Measurements from ENCODE around the gene SPATA3. TPM values are rescaled to one million over a fixed set of nuclear protein-coding genes. Genes with fewer than 3 reads are reported as not detected.

Gene SPATA3
- total RNA-seq, 6 experiments from 2014 or later = not detected

DNA sequence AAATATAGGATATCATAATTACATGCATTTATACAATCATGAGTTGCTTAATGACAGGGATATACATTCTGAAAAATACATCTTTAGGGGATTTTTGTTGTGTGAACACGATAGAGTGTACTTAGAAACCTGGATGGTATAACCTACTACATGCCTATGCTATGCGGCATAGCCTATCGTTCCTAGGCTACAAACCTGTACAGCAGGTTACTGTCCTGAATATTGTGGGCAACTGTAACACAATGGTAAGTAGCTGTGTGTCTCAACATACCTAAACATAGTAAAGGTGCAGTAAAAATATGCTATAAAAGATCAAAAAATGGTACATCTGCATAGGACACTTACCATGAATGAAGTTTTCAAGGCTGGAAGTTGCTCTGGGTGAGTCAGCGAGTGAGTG, 47.9 kb downstream of the SPATA3 start:
- Mint-ChIP-seq H3K27ac (no peak overlapping the region), H3K36me3 (ENCODE audit: low read depth) (no peaks in the 10 kb centered on the region), H3K4me1 (ENCODE audit: low read depth) (no peaks in the 10 kb centered on the region), H3K9me3 (no peaks in the 10 kb centered on the region), H3K27me3 (ENCODE audit: insufficient read depth) (peaks cover 45% of the 10 kb centered on the region), H3K4me3 (no peak overlapping the region)
- TF ChIP-seq, protein P1, sequence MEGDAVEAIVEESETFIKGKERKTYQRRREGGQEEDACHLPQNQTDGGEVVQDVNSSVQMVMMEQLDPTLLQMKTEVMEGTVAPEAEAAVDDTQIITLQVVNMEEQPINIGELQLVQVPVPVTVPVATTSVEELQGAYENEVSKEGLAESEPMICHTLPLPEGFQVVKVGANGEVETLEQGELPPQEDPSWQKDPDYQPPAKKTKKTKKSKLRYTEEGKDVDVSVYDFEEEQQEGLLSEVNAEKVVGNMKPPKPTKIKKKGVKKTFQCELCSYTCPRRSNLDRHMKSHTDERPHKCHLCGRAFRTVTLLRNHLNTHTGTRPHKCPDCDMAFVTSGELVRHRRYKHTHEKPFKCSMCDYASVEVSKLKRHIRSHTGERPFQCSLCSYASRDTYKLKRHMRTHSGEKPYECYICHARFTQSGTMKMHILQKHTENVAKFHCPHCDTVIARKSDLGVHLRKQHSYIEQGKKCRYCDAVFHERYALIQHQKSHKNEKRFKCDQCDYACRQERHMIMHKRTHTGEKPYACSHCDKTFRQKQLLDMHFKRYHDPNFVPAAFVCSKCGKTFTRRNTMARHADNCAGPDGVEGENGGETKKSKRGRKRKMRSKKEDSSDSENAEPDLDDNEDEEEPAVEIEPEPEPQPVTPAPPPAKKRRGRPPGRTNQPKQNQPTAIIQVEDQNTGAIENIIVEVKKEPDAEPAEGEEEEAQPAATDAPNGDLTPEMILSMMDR (IDR thresholded peaks at IDR 0.05) = no peak
- no peak for DNase-seq

DNA sequence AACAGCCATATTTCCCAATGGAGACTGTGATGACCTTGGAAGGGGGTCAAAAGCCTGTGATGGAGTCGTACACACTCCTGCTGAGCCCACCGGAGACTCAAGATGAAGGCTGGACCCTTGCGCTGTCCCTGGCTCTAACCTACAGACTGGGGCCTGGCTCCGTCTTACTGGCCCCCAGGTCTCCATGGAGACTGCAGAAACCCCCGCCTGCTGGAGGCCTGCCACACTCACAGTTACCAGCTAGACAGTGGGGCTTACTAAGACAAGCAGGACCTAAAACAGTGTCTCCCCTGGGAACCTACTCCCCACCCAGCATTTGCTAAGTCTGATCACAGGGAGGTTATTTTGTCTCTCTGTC, 51.0 kb downstream of the SPATA3 start:
- TF ChIP-seq, protein P1 (IDR thresholded peaks at IDR 0.05) = no peak
- no peak for DNase-seq
- no peaks in the 10 kb centered on the region for H3K4me1 Mint-ChIP-seq (ENCODE audit: low read depth)

DNA sequence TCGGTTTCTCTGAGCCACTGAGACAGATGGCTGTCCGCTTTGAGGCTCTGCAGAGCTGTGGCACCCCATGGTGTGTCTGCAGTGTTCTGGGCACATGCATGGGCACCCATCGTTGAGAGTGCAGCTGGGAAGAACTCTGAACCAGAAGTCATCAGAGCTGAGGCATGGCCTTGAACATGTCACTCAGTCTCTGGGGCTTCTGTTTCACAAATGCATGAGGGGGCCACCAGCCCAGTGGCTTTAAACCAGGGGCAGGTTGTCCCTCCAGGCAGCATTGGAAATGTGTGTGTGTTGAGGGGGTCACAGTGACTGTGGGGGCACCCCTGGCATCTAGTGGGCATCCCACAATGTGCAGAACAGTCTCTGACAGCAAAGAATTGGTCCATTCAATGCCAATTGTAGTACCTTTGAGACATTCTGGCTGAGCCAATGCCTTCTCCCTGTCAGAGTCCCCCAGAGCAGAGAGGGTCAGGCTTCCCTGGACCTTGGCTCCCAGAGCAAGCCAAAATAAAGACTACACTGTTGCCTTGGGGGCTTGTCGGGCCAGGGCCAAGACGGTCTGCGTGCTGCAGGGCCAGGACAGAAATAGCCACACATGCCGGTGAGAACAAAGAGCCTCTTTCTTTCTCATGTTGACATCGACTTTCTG, 51.5 kb downstream of the SPATA3 start:
- Mint-ChIP-seq H3K27ac (no peak overlapping the region), H3K9me3 (no peaks in the 10 kb centered on the region), H3K36me3 (ENCODE audit: low read depth) (no peaks in the 10 kb centered on the region), H3K4me1 (ENCODE audit: low read depth) (peaks cover 2% of the 10 kb centered on the region; the same call in 1 of the 2 replicates), H3K27me3 (ENCODE audit: insufficient read depth) (peaks cover 33% of the 10 kb centered on the region), H3K4me3 (no peak overlapping the region)
- no peak for DNase-seq
- TF ChIP-seq, protein P1 (IDR thresholded peaks at IDR 0.05) = no peak

More for the DNA sequence above, 51.0 kb downstream of the SPATA3 start:
- no peaks in the 10 kb centered on the region for H3K36me3 Mint-ChIP-seq (ENCODE audit: low read depth)
- H3K9me3 Mint-ChIP-seq = no peaks in the 10 kb centered on the region
- no peak overlapping the region for H3K27ac Mint-ChIP-seq
- peaks cover 34% of the 10 kb centered on the region for H3K27me3 Mint-ChIP-seq (ENCODE audit: insufficient read depth)
- H3K4me3 Mint-ChIP-seq = no peak overlapping the region

DNA sequence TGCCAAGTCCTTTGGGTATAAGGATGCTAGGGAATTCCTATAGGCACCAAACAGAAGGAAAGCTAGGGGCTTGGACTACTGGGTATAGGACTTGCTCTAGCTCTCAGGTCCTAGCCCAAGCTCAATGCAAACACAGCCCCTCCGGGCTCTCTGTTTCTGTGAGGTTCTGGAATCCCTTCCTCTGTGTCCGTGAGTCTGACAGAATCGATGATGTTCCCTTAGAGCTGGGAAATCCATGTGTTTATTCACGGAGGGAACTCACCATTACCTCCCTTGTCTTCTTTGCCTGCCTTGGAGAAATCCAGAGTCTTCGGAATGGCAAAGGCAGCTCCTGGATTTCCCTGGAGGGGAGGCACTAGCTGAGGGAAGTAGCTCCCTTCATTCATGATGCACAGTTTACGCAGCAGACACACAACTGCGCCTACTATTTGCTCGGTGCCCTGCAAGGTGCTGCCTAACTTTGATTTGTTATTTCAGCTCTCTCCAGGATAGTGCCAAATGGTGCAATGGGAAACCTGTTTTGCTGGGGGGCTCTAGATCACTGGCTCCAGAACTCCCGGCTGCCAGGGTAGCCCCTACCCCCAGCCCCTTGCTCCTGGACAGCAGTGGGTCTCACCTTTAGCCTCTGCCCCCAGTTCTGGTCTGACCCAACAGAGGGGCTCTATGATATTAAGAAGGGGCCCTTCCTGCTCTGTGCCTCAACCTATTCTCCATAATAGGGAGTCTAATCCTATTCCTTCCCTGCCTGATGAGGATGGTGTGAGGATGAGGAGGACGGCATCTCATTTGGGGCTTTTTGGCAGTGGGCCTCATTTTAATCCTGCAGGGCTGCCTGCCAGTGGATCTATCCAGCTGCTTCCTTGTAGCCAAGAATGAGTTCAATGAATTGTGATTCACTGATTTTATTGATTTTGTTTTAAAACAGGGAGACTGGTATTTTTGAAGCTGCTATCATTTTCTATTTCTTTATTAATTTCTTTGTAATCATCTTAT, 52.3 kb downstream of the SPATA3 start:
- Mint-ChIP-seq H3K9me3 (no peaks in the 10 kb centered on the region), H3K36me3 (ENCODE audit: low read depth) (no peaks in the 10 kb centered on the region), H3K4me3 (no peak overlapping the region)

DNA sequence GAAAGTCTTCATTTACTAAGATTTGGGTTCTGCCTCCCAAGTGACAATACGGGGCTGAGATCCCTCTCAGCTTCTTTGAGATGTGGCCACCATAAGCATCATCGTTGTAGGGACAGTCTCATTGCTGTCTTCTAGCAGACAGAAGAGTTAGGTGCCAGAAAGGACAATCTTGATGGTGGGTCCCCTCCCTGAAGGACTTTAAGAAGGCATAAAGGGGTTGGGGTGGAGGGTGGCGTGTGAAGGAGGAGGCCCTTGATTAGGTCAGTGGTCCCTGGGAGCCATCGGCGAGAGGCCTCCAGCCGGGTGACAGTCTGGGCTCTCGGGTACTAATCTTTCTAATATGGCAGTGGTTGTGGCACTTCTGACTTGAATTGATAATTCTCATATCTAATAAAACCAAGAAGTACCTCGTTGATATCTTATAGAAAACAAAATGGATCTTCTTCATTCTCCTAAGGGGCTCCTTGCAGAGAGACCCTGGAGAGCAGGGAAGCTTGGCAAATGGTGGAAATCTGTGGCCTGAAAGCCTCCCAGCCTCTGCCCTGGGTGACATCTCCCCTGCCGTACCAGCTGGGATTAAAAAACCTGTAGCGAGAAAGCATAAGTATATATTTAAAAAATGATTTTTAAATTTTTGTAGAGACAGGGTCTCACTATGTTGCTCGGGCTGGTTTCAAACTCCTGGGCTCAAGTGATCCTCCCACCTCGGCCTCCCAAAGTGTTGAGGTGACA, 53.5 kb downstream of the SPATA3 start:
- H3K4me1 Mint-ChIP-seq (ENCODE audit: low read depth) = peaks cover 13% of the 10 kb centered on the region; the same call in 1 of the 2 replicates
- no peaks in the 10 kb centered on the region for H3K9me3 Mint-ChIP-seq
- no peak for DNase-seq
- no peak overlapping the region for H3K27ac Mint-ChIP-seq
- H3K36me3 Mint-ChIP-seq (ENCODE audit: low read depth) = no peaks in the 10 kb centered on the region
- H3K4me3 Mint-ChIP-seq = no peak overlapping the region
- TF ChIP-seq, protein P1 (IDR thresholded peaks at IDR 0.05) = no peak
- H3K27me3 Mint-ChIP-seq (ENCODE audit: insufficient read depth) = peaks cover 33% of the 10 kb centered on the region

More for the DNA sequence above, 52.3 kb downstream of the SPATA3 start:
- peaks cover 33% of the 10 kb centered on the region for H3K27me3 Mint-ChIP-seq (ENCODE audit: insufficient read depth)
- no peak for DNase-seq
- H3K4me1 Mint-ChIP-seq (ENCODE audit: low read depth) = peaks cover 10% of the 10 kb centered on the region; the same call in 1 of the 2 replicates
- H3K27ac Mint-ChIP-seq = no peak overlapping the region
- TF ChIP-seq, protein P1 (IDR thresholded peaks at IDR 0.05) = no peak
